ENCODE results near the gene KLHL30. TPM values are rescaled to one million over a fixed set of nuclear protein-coding genes. Genes with fewer than 3 reads are reported as not detected.

The KLHL30 gene
- total and polyA plus RNA-seq, 4 donors = 0.10 to 0.28 (median 0.13) TPM

- Histone ChIP-seq H3K9me3 (ENCODE audit: control insufficient read depth, insufficient read depth, low read length) (no peaks in the 10 kb centered on the region), H3K4me1 (ENCODE audit: control insufficient read depth, insufficient read depth, low read length) (no peaks in the 10 kb centered on the region), H3K27ac (ENCODE audit: low read depth, low read length) (no peak overlapping the region), H3K27me3 (ENCODE audit: control insufficient read depth, insufficient read depth, low read length) (no peaks in the 10 kb centered on the region), H3K36me3 (ENCODE audit: control insufficient read depth, insufficient read depth, low read length) (no peaks in the 10 kb centered on the region), H3K4me3 (ENCODE audit: low read depth, low read length) (no peak overlapping the region)
- DNase-seq (ENCODE audit: low read depth in 4 of 6, low spot score in 6 of 6) = no peak
- WGBS (ENCODE audit: insufficient coverage) = 97% methylated on average over 14 of the region's 15 CpGs
These were observed 10.5 kb downstream of the KLHL30 start for GRCh38 chr2:238148981-238149380.

DNA sequence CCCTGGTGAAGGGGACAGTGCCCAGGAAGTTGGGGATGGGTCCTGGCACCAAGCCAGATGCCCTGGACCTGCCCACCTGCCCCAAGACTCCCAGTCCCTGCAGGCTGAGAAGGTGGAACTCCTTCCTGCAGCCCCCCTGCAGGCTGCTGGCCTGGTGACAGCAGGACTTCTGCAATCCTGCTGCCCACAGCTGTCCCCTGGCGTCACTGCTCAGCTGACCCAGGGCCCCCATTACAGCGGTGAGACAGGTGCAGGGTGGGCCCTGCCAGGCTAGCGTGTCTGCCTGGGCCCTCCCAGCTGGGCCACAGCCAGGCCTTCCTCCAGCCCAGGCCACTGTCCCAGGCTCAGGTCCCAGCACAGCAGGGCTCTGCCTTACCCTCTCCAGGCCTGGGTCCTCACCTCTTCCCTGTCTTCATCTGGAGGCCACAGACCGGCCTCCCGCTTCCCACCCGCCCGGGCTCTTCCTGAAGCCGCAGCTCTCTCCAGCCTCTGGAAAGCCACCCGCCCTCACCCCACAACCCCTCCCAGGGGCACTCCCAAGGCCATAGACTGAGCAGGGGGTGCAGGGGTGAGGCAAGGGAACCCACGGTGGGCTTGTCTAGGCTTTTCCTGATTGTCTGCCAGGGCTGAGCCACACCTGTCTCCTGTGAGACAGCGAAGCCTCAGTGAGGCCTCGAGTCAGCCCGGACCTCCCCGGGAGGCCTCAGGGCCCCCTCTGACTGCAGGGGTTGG, 11.5 kb downstream of the KLHL30 start:
- no peak for DNase-seq (ENCODE audit: low read depth in 4 of 6, low spot score in 6 of 6)
- Histone ChIP-seq H3K4me3 (ENCODE audit: low read depth, low read length) (no peak overlapping the region), H3K4me1 (ENCODE audit: control insufficient read depth, insufficient read depth, low read length) (no peaks in the 10 kb centered on the region), H3K27ac (ENCODE audit: low read depth, low read length) (no peak overlapping the region), H3K36me3 (ENCODE audit: control insufficient read depth, insufficient read depth, low read length) (no peaks in the 10 kb centered on the region), H3K27me3 (ENCODE audit: control insufficient read depth, insufficient read depth, low read length) (no peaks in the 10 kb centered on the region), H3K9me3 (ENCODE audit: control insufficient read depth, insufficient read depth, low read length) (no peaks in the 10 kb centered on the region)
- 72% methylated on average over 13 of the region's 14 CpGs for WGBS (ENCODE audit: insufficient coverage)

GRCh38 chr2:238150686-238151085, 12.2 kb downstream of the KLHL30 start:
- 92% methylated on average over 25 of the region's 25 CpGs for WGBS (ENCODE audit: insufficient coverage)
- Histone ChIP-seq H3K4me3 (ENCODE audit: low read depth, low read length) (no peak overlapping the region), H3K36me3 (ENCODE audit: control insufficient read depth, insufficient read depth, low read length) (no peaks in the 10 kb centered on the region), H3K4me1 (ENCODE audit: control insufficient read depth, insufficient read depth, low read length) (no peaks in the 10 kb centered on the region), H3K27ac (ENCODE audit: low read depth, low read length) (no peak overlapping the region), H3K27me3 (ENCODE audit: control insufficient read depth, insufficient read depth, low read length) (no peaks in the 10 kb centered on the region), H3K9me3 (ENCODE audit: control insufficient read depth, insufficient read depth, low read length) (no peaks in the 10 kb centered on the region)
- no peak for DNase-seq (ENCODE audit: low read depth in 4 of 6, low spot score in 6 of 6)

- H3K4me3 ChIP-seq (ENCODE audit: low read depth, low read length) = no peak overlapping the region
- H3K27me3 ChIP-seq (ENCODE audit: control insufficient read depth, insufficient read depth, low read length) = no peaks in the 10 kb centered on the region
- no peaks in the 10 kb centered on the region for H3K36me3 ChIP-seq (ENCODE audit: control insufficient read depth, insufficient read depth, low read length)
- H3K4me1 ChIP-seq (ENCODE audit: control insufficient read depth, insufficient read depth, low read length) = no peaks in the 10 kb centered on the region
- no peak overlapping the region for H3K27ac ChIP-seq (ENCODE audit: low read depth, low read length)
- no peak for DNase-seq (ENCODE audit: low read depth in 4 of 6, low spot score in 6 of 6)
- no peaks in the 10 kb centered on the region for H3K9me3 ChIP-seq (ENCODE audit: control insufficient read depth, insufficient read depth, low read length)
- WGBS (ENCODE audit: insufficient coverage) = 87% methylated on average over 13 of the region's 13 CpGs
These were observed 12.7 kb downstream of the KLHL30 start for GRCh38 chr2:238151205-238151604.

GRCh38 chr2:238151628-238152235, 13.3 kb downstream of the KLHL30 start:
- 70% methylated on average over 13 of the region's 16 CpGs for WGBS (ENCODE audit: insufficient coverage)

GRCh38 chr2:238152771-238153688, 14.6 kb downstream of the KLHL30 start:
- no peaks in the 10 kb centered on the region for H3K9me3 ChIP-seq (ENCODE audit: control insufficient read depth, insufficient read depth, low read length)
- H3K4me1 ChIP-seq (ENCODE audit: control insufficient read depth, insufficient read depth, low read length) = peaks cover under 1% of the 10 kb centered on the region
- peaks cover 4% of the 10 kb centered on the region for H3K27me3 ChIP-seq (ENCODE audit: control insufficient read depth, insufficient read depth, low read length)
- no peak overlapping the region for H3K27ac ChIP-seq (ENCODE audit: low read depth, low read length)
- no peak for DNase-seq (ENCODE audit: low read depth in 4 of 6, low spot score in 6 of 6)
- H3K36me3 ChIP-seq (ENCODE audit: control insufficient read depth, insufficient read depth, low read length) = no peaks in the 10 kb centered on the region
- H3K4me3 ChIP-seq (ENCODE audit: low read depth, low read length) = no peak overlapping the region
- 88% methylated on average over 18 of the region's 22 CpGs for WGBS (ENCODE audit: insufficient coverage)

More at GRCh38 chr2:238151628-238152235, 13.3 kb downstream of the KLHL30 start:
- Histone ChIP-seq H3K4me3 (ENCODE audit: low read depth, low read length) (no peak overlapping the region), H3K36me3 (ENCODE audit: control insufficient read depth, insufficient read depth, low read length) (no peaks in the 10 kb centered on the region), H3K9me3 (ENCODE audit: control insufficient read depth, insufficient read depth, low read length) (no peaks in the 10 kb centered on the region), H3K4me1 (ENCODE audit: control insufficient read depth, insufficient read depth, low read length) (no peaks in the 10 kb centered on the region), H3K27ac (ENCODE audit: low read depth, low read length) (no peak overlapping the region), H3K27me3 (ENCODE audit: control insufficient read depth, insufficient read depth, low read length) (no peaks in the 10 kb centered on the region)
- no peak for DNase-seq (ENCODE audit: low read depth in 4 of 6, low spot score in 6 of 6)

DNA sequence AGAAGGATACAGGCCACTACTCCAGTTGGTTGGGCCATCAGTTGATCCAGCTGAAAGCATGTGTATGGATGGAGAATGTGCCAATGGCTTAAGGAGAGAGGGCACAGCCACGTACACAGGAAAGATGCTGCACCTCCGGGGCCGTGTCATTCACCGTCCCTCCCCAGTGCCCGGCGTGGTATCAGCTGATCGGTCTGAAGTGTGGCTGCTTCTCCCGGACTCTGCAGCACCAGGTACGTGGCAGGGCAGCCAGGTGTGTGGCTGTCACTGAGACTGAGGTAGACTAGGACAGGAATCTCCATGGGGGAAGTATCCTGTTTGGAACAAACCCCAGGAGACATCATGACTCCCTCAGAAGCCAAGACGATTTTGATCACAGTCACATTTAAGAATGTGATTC, 16.1 kb downstream of the KLHL30 start:
- Histone ChIP-seq H3K27me3 (ENCODE audit: control insufficient read depth, insufficient read depth, low read length) (peaks cover 14% of the 10 kb centered on the region), H3K27ac (ENCODE audit: low read depth, low read length) (no peak overlapping the region), H3K4me1 (ENCODE audit: control insufficient read depth, insufficient read depth, low read length) (peaks cover 11% of the 10 kb centered on the region), H3K9me3 (ENCODE audit: control insufficient read depth, insufficient read depth, low read length) (no peaks in the 10 kb centered on the region), H3K36me3 (ENCODE audit: control insufficient read depth, insufficient read depth, low read length) (no peaks in the 10 kb centered on the region), H3K4me3 (ENCODE audit: low read depth, low read length) (no peak overlapping the region)
- 95% methylated on average over 7 of the region's 10 CpGs for WGBS (ENCODE audit: insufficient coverage)
- no peak for DNase-seq (ENCODE audit: low read depth in 4 of 6, low spot score in 6 of 6)

DNA sequence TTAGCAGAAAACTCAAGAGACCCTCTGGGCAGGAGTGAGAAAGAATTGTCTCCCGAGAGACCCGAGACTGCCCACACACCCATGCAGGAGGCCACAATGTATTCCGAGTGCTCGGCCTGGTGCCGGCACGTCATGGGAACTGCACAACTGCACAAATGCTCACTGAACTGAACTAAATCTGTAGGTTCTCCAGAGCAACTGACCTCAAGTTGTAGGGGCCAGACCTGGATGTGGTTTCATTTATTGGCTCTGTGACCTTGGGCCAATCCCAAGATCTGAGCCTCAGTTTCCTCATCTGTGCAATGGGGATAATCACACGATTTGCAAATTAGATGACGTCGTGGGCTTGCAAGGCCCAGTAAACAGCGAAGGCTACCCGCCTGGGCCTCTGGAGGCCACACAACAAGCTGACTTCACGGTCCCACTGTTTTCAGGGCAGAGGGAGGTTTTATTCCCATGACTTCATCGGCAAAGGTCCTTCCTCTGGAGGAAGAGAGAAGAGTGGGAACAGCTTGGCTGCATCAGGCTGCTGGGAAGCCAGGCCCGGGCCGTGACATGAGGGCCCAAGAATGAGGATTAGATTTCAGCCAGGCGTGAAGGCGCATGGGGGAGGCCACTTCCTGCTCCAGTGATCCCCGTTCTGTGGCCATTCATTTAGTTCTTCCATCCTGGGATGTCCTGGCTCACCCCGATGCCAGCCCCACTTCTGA, 16.7 kb downstream of the KLHL30 start:
- DNase-seq (ENCODE audit: low read depth in 4 of 6, low spot score in 6 of 6) = no peak
- no peak overlapping the region for H3K27ac ChIP-seq (ENCODE audit: low read depth, low read length)

More for the DNA sequence above, 16.7 kb downstream of the KLHL30 start:
- whole genome bisulfite sequencing (ENCODE audit: insufficient coverage) = 84% methylated on average over 19 of the region's 19 CpGs
- Histone ChIP-seq H3K36me3 (ENCODE audit: control insufficient read depth, insufficient read depth, low read length) (no peaks in the 10 kb centered on the region), H3K4me3 (ENCODE audit: low read depth, low read length) (no peak overlapping the region), H3K9me3 (ENCODE audit: control insufficient read depth, insufficient read depth, low read length) (no peaks in the 10 kb centered on the region), H3K27me3 (ENCODE audit: control insufficient read depth, insufficient read depth, low read length) (peaks cover 20% of the 10 kb centered on the region), H3K4me1 (ENCODE audit: control insufficient read depth, insufficient read depth, low read length) (peaks cover 17% of the 10 kb centered on the region)

Measured in spinal cord (tissue), 10 donors.